Neutrophil (primary cell): ENCODE results near the gene TAF1.
"Not testable (repeated sequence)": the region's sequence is repeated elsewhere in the genome, so short reads cannot be mapped to it uniquely, and the experiment has no call there.

Experiments
- H3K27ac ChIP-seq: fragments of 200-600 bp; sonication (generic); 2 replicates; pipeline ENCODE4 v1.5.1; 2016; ENCODE audit warnings: mild to moderate bottlenecking, moderate library complexity
- H3K27me3 ChIP-seq: fragments of 200-600 bp; sonication (generic); 2 replicates; pipeline ENCODE4 v1.6.0; 2016; ENCODE audit warnings: mild to moderate bottlenecking
- H3K36me3 ChIP-seq: fragments of 200-600 bp; sonication (generic); 2 replicates; pipeline ENCODE4 v1.5.1; 2017
- H3K4me1 ChIP-seq, 2 experiments: fragments of 200-600 bp in 1 of 2; sonication (generic) in 1 of 2; 1 replicate in 1 of 2; 2 replicates in 1 of 2; pipeline versions ENCODE4 v1.5.1 to v1.6.1; 2013 to 2016; ENCODE audit warnings: low read depth in 1 of 2, low read length in 1 of 2, mild to moderate bottlenecking in 1 of 2, moderate library complexity in 1 of 2; ENCODE audit not compliant: control insufficient read depth in 1 of 2, insufficient read depth in 1 of 2
- H3K4me3 ChIP-seq, 2 experiments: fragments of 200-600 bp in 1 of 2; sonication (generic) in 1 of 2; 1 replicate in 1 of 2; 2 replicates in 1 of 2; pipeline ENCODE4 v1.5.1; 2013 to 2016; ENCODE audit warnings: low read depth in 1 of 2, low read length in 1 of 2, mild to moderate bottlenecking in 1 of 2, moderate library complexity in 1 of 2
- H3K9me3 ChIP-seq: fragments of 200-600 bp; sonication (generic); 2 replicates; pipeline ENCODE4 v1.5.1; 2016
- TF ChIP-seq, protein P1 (sequence below): fragments of 200-600 bp; sonication (generic); IDR thresholded peaks from 2 replicates; pipeline ENCODE4 v1.5.1; 2016; ENCODE audit warnings: antibody characterized with exemption

The TAF1 gene

GRCh38 chrX:71365875-71366673 is at the start of gene TAF1:
Gene TAF1, plus strand, starts transcription at chrX:71366357. Its CDS starts 18 bp downstream, at chrX:71366375.
- TF ChIP-seq, protein P1, sequence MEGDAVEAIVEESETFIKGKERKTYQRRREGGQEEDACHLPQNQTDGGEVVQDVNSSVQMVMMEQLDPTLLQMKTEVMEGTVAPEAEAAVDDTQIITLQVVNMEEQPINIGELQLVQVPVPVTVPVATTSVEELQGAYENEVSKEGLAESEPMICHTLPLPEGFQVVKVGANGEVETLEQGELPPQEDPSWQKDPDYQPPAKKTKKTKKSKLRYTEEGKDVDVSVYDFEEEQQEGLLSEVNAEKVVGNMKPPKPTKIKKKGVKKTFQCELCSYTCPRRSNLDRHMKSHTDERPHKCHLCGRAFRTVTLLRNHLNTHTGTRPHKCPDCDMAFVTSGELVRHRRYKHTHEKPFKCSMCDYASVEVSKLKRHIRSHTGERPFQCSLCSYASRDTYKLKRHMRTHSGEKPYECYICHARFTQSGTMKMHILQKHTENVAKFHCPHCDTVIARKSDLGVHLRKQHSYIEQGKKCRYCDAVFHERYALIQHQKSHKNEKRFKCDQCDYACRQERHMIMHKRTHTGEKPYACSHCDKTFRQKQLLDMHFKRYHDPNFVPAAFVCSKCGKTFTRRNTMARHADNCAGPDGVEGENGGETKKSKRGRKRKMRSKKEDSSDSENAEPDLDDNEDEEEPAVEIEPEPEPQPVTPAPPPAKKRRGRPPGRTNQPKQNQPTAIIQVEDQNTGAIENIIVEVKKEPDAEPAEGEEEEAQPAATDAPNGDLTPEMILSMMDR = peak; percentile 26
- Histone ChIP-seq H3K4me1 (peaks cover 12 to 17% of the 10 kb centered on the region in 2 experiments), H3K9me3 (no peaks in the 10 kb centered on the region), H3K27me3 (no peaks in the 10 kb centered on the region), H3K4me3 (peak within 1 kb of the TSS; percentile 67 to 88), H3K36me3 (peaks cover 8% of the 10 kb centered on the region), H3K27ac (peak within 1 kb of the TSS; percentile 94)

GRCh38 chrX:71316959-71317358 is 49.2 kb upstream of the TAF1 start:
- not testable (repeated sequence) for H3K4me3 ChIP-seq, H3K27me3 ChIP-seq, H3K9me3 ChIP-seq, H3K27ac ChIP-seq, H3K36me3 ChIP-seq, H3K4me1 ChIP-seq

- H3K9me3 ChIP-seq = no peaks in the 10 kb centered on the region
- H3K36me3 ChIP-seq = no peaks in the 10 kb centered on the region
- H3K27me3 ChIP-seq = no peaks in the 10 kb centered on the region
- H3K27ac ChIP-seq = no peak overlapping the region
- no peaks in the 10 kb centered on the region for H3K4me1 ChIP-seq
- H3K4me3 ChIP-seq = no peak overlapping the region
- TF ChIP-seq, protein P1 = no peak
Observed at GRCh38 chrX:71320126-71320525, 46.0 kb upstream of the TAF1 start.

GRCh38 chrX:71321731-71322130 is 44.4 kb upstream of the TAF1 start:
- no peaks in the 10 kb centered on the region for H3K4me1 ChIP-seq
- H3K27ac ChIP-seq = no peak overlapping the region
- no peak overlapping the region for H3K4me3 ChIP-seq
- no peaks in the 10 kb centered on the region for H3K36me3 ChIP-seq
- TF ChIP-seq, protein P1 = no peak
- no peaks in the 10 kb centered on the region for H3K9me3 ChIP-seq
- H3K27me3 ChIP-seq = no peaks in the 10 kb centered on the region

GRCh38 chrX:71324452-71324851 is 41.7 kb upstream of the TAF1 start:
- H3K9me3 ChIP-seq, H3K27me3 ChIP-seq, H3K36me3 ChIP-seq, H3K4me3 ChIP-seq, H3K27ac ChIP-seq, H3K4me1 ChIP-seq: not testable (repeated sequence)

- no peaks in the 10 kb centered on the region for H3K27me3 ChIP-seq
- no peak overlapping the region for H3K4me3 ChIP-seq
- TF ChIP-seq, protein P1 = no peak
- H3K4me1 ChIP-seq = no peaks in the 10 kb centered on the region
- no peaks in the 10 kb centered on the region for H3K36me3 ChIP-seq
- H3K27ac ChIP-seq = no peak overlapping the region
- no peaks in the 10 kb centered on the region for H3K9me3 ChIP-seq
Observed at GRCh38 chrX:71326394-71326793, 39.8 kb upstream of the TAF1 start.

DNA sequence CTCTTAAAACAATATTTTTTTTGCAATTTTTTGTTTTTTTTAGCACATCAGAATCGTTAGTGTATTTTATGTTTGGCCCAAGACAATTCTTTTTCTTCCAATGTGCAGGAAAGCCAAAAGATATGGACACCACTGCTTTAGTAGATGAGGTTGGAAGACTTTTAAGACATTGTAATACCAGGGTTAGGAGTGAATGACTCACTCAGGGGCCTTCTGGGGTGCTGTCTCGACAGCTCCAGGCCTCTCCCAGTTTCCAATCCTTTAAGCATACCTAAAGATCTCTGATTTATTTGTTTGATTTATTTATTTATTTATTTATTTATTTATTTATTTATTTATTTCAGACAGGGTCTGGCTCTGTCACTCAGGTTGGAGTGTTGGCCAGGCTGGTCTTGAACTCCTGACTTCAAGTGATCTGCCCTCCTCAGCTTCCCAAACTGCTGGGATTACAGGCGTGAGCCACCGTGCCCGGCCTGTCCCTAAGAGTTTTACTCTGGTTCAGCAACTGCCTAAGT is 16.9 kb upstream of the TAF1 start:
- not testable (repeated sequence) for H3K4me1 ChIP-seq, H3K27me3 ChIP-seq, H3K4me3 ChIP-seq, H3K9me3 ChIP-seq, H3K27ac ChIP-seq, H3K36me3 ChIP-seq

GRCh38 chrX:71349867-71350266 is 16.3 kb upstream of the TAF1 start:
- H3K9me3 ChIP-seq, H3K4me1 ChIP-seq, H3K27ac ChIP-seq, H3K36me3 ChIP-seq, H3K4me3 ChIP-seq, H3K27me3 ChIP-seq: not testable (repeated sequence)

DNA sequence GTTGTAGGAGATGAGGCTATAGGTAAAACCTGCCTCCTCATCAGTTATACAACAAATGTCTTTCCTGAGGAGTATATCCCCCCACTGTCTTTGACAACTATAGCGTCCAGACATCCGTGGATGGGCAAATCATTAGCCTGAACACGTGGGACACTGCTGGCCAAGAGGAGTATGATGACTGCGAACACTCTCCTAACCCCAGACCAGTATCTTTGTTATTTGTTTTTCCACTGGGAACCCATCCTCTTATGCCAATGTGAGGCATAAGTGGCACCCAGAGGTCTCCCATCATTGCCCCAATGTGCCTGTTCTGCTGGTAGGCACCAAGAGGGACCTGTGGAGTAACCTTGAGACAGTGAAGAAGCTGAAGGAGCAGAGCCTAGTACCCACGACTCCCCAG is 13.7 kb upstream of the TAF1 start:
- H3K4me1 ChIP-seq, H3K9me3 ChIP-seq, H3K27ac ChIP-seq, H3K4me3 ChIP-seq, H3K27me3 ChIP-seq, H3K36me3 ChIP-seq: not testable (repeated sequence)
